Endodermal cell (in vitro differentiated cells): Measurements from ENCODE around the gene NBEAL2. TPM values are rescaled to one million over a fixed set of nuclear protein-coding genes. Genes with fewer than 3 reads are reported as not detected.

Source experiments
- DNase-seq: peaks from one replicate; pipeline ENCODE4 v3.0.0-alpha.2; 2017
- H3K27ac ChIP-seq: 2 replicates; pipeline ENCODE4 v1.5.1; 2013; ENCODE audit warnings: mild to moderate bottlenecking, low read depth, low read length, moderate library complexity
- H3K27me3 ChIP-seq: 2 replicates; pipeline ENCODE4 v1.6.1; 2013; ENCODE audit warnings: mild to moderate bottlenecking, low read length, moderate library complexity; ENCODE audit not compliant: insufficient read depth, control insufficient read depth, poor library complexity, severe bottlenecking
- H3K36me3 ChIP-seq: 2 replicates; pipeline ENCODE4 v1.7.0; 2013; ENCODE audit warnings: mild to moderate bottlenecking, low read length, moderate library complexity; ENCODE audit not compliant: control insufficient read depth, insufficient read depth
- H3K4me1 ChIP-seq: one replicate; pipeline ENCODE4 v1.7.0; 2013; ENCODE audit warnings: low read length; ENCODE audit not compliant: control insufficient read depth, insufficient read depth
- H3K4me3 ChIP-seq: 2 replicates; pipeline ENCODE4 v1.5.1; 2013; ENCODE audit warnings: mild to moderate bottlenecking, low read length, moderate library complexity
- H3K9ac ChIP-seq: 2 replicates; pipeline ENCODE4 v1.6.1; 2013; ENCODE audit warnings: mild to moderate bottlenecking, low read length, moderate library complexity; ENCODE audit not compliant: poor library complexity, severe bottlenecking; ENCODE audit errors: extremely low read depth
- H3K9me3 ChIP-seq: 2 replicates; pipeline ENCODE4 v1.6.1; 2013; ENCODE audit warnings: mild to moderate bottlenecking, low read length, moderate library complexity; ENCODE audit not compliant: control insufficient read depth
- H3K27ac Mint-ChIP-seq: 2 replicates; pipeline ENCODE4 v1.8.0; 2020; ENCODE audit warnings: mixed read lengths
- H3K27me3 Mint-ChIP-seq: 2 replicates; pipeline ENCODE4 v1.8.0; 2021; ENCODE audit warnings: mild to moderate bottlenecking, mixed read lengths; ENCODE audit not compliant: insufficient read depth
- H3K36me3 Mint-ChIP-seq: 2 replicates; pipeline ENCODE4 v1.8.0; 2020; ENCODE audit warnings: low read depth, mixed read lengths
- H3K4me1 Mint-ChIP-seq: 2 replicates; pipeline ENCODE4 v1.8.0; 2020; ENCODE audit warnings: mixed read lengths
- H3K4me3 Mint-ChIP-seq: 2 replicates; pipeline ENCODE4 v1.8.0; 2020; ENCODE audit warnings: mild to moderate bottlenecking, moderate library complexity, mixed read lengths
- H3K9me3 Mint-ChIP-seq: 2 replicates; pipeline ENCODE4 v1.8.0; 2020; ENCODE audit warnings: mild to moderate bottlenecking, mixed read lengths
- CTCF ChIP-seq: fragments of 200-600 bp; sonication (generic); conservative IDR thresholded peaks from 2 replicates; pipeline ENCODE4 v1.5.0; 2021; ENCODE audit warnings: antibody characterized with exemption, mild to moderate bottlenecking
- WGBS, 2 experiments: methylation state at CpG; one replicate each; pipeline versions ENCODE4 v1.1.5 to v1.1.7; 2013; ENCODE audit warnings: missing lambda C conversion rate in 2 of 2, mixed read lengths in 1 of 2; ENCODE audit not compliant: insufficient coverage in 1 of 2, insufficient read length in 1 of 2; 5-methylcytosine and 5-hydroxymethylcytosine counted together
- total RNA-seq, 2 donors: library from RNA; stranded (reverse); fragmentation: NEBNext Ultra II Directional in 1 of 2; extraction: Animal tissue kit (Norgen Biotek cat#: 25700) in 1 of 2; gene quantifications; 2 replicates in 1 of 2; 3 replicates in 1 of 2; pipeline ENCODE4 v1.2.1, GENCODE V29; 2021

The NBEAL2 gene
- total RNA-seq, 2 donors from 2014 or later = 59.2 to 64.0 TPM

- H3K36me3 ChIP-seq = no peaks in the 10 kb centered on the region
- Mint-ChIP-seq H3K27me3 (no peaks in the 10 kb centered on the region), H3K4me3 (no peak overlapping the region), H3K27ac (no peak overlapping the region), H3K9me3 (no peaks in the 10 kb centered on the region), H3K4me1 (peaks cover 40% of the 10 kb centered on the region), H3K36me3 (peaks cover 6% of the 10 kb centered on the region)
- DNase-seq = no peak
- H3K9ac ChIP-seq = no peak overlapping the region
- H3K4me1 ChIP-seq = peaks cover 16% of the 10 kb centered on the region
- no peak for TF ChIP-seq CTCF
- H3K27me3 ChIP-seq = no peaks in the 10 kb centered on the region
- H3K4me3 ChIP-seq = no peak overlapping the region
- no peak overlapping the region for H3K27ac ChIP-seq
- H3K9me3 ChIP-seq = no peaks in the 10 kb centered on the region
- WGBS, 2 experiments = 91 to 100% methylated on average over 1 to 5 of the region's 5 CpGs
Measured at GRCh38 chr3:46985588-46985987, 6.1 kb downstream of the NBEAL2 start.

DNA sequence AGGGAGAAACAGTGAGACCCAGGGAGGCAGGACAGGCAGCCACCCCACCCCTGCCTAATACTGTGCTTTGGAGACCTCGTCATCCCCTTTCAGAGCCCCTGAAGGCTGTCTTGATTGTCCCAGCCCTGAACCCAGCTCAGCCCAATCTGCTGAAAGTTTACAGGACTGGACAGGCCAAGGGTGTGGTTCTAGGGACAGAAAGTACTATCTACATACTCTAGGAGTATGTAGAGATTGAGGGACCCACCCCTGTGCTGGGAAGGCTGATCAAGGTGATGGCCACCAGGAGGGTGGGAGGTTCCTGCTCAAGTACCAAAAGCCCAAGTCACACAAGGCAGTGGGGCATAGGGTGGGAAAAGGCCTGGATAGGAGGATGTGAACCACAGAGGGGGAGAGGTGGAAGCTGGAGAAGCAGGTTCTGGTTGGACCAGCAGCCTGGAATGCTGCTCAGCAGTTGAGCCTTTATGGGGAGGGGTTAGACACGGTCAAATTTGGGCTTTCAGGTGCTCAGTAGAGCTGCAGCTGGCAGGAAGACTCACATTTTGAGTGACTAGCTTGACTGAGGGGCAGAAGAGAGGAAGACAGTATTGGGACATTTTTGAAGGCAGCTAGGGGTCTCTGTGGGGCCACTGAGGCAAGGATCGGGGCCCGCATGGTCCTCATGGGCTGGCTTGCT, 6.7 kb downstream of the NBEAL2 start:
- 95 to 100% methylated on average over 2 to 4 of the region's 4 CpGs for WGBS, 2 experiments
- H3K4me3 Mint-ChIP-seq = no peak overlapping the region
- no peak overlapping the region for H3K27ac ChIP-seq
- H3K9me3 Mint-ChIP-seq = no peaks in the 10 kb centered on the region
- no peak overlapping the region for H3K9ac ChIP-seq
- no peak overlapping the region for H3K27ac Mint-ChIP-seq
- TF ChIP-seq CTCF = no peak
- H3K4me3 ChIP-seq = no peak overlapping the region
- H3K9me3 ChIP-seq = no peaks in the 10 kb centered on the region
- H3K36me3 ChIP-seq = no peaks in the 10 kb centered on the region
- H3K27me3 Mint-ChIP-seq = no peaks in the 10 kb centered on the region
- peaks cover 14% of the 10 kb centered on the region for H3K4me1 ChIP-seq
- peaks cover 38% of the 10 kb centered on the region for H3K4me1 Mint-ChIP-seq
- H3K36me3 Mint-ChIP-seq = peaks cover 6% of the 10 kb centered on the region
- no peak for DNase-seq
- H3K27me3 ChIP-seq = no peaks in the 10 kb centered on the region

- Histone ChIP-seq H3K4me1 (peaks cover 11% of the 10 kb centered on the region), H3K9me3 (no peaks in the 10 kb centered on the region), H3K9ac (no peak overlapping the region), H3K4me3 (no peak overlapping the region), H3K36me3 (no peaks in the 10 kb centered on the region), H3K27me3 (no peaks in the 10 kb centered on the region), H3K27ac (no peak overlapping the region)
- H3K4me3 Mint-ChIP-seq = no peak overlapping the region
- TF ChIP-seq CTCF = no peak
- WGBS, 2 experiments = 90 to 95% methylated on average over 2 to 3 of the region's 3 CpGs
- DNase-seq = no peak
- no peaks in the 10 kb centered on the region for H3K9me3 Mint-ChIP-seq
- H3K4me1 Mint-ChIP-seq = peaks cover 33% of the 10 kb centered on the region
- no peaks in the 10 kb centered on the region for H3K27me3 Mint-ChIP-seq
- no peak overlapping the region for H3K27ac Mint-ChIP-seq
- H3K36me3 Mint-ChIP-seq = peaks cover 6% of the 10 kb centered on the region
Measured at GRCh38 chr3:46986782-46987310, 7.4 kb downstream of the NBEAL2 start.
